K562 (cell line): ENCODE measurements around the gene ZNRD2. TPM values are rescaled to one million over a fixed set of nuclear protein-coding genes. Genes with fewer than 3 reads are reported as not detected.
A peak's percentile ranks its signal among the peaks of the same experiment; 100 is the strongest.

Source experiments
- ARHGAP35 ChIP-seq: fragments of 450-650 bp; IDR thresholded peaks from 2 replicates; pipeline ENCODE4 v1.6.1; 2018; ENCODE audit not compliant: partially characterized antibody
- CEBPB ChIP-seq: fragments of 450-650 bp; IDR thresholded peaks from 2 replicates; pipeline ENCODE4 v1.6.1; 2016; ENCODE audit warnings: missing genetic modification characterization, missing compliant biosample characterization
- CTBP1 ChIP-seq: fragments of 450-650 bp; IDR thresholded peaks from 2 replicates; pipeline ENCODE4 v1.6.1; 2016; ENCODE audit warnings: borderline replicate concordance
- DEAF1 ChIP-seq: fragments of 450-650 bp; formaldehyde crosslinking; IDR thresholded peaks from 2 replicates; pipeline ENCODE4 v1.4.0; 2020; ENCODE audit warnings: mild to moderate bottlenecking, moderate library complexity
- ETV5 ChIP-seq: sonication (generic); formaldehyde crosslinking; IDR thresholded peaks from 2 replicates; pipeline ENCODE4 v1.4.0; 2020; ENCODE audit warnings: low read depth, mild to moderate bottlenecking, missing genetic modification reagents
- GABPB1 ChIP-seq: sonication (generic); formaldehyde crosslinking; IDR thresholded peaks from 2 replicates; pipeline ENCODE4 v1.8.0; 2022; ENCODE audit warnings: mild to moderate bottlenecking, missing genetic modification reagents
- JUND ChIP-seq, 2 experiments: IDR thresholded peaks; 2 replicates in 1 of 2; 3 replicates in 1 of 2; pipeline ENCODE4 v1.6.1; 2011; ENCODE audit warnings: borderline replicate concordance in 2 of 2, low read depth in 2 of 2, low read length in 2 of 2, improper control_type of control experiment in 1 of 2, missing biosample characterization in 1 of 2, missing genetic modification characterization in 1 of 2, missing genetic modification reagents in 1 of 2
- NFXL1 ChIP-seq: fragments of 450-650 bp; formaldehyde crosslinking; IDR thresholded peaks from 2 replicates; pipeline ENCODE4 v1.4.0; 2021; ENCODE audit warnings: mild to moderate bottlenecking
- NONO ChIP-seq, 2 experiments: fragments of 200-400 bp in 1 of 2; fragments of 450-650 bp in 1 of 2; formaldehyde crosslinking in 1 of 2; IDR thresholded peaks; 2 replicates each; pipeline ENCODE4 v1.6.1; 2017; ENCODE audit warnings: low read depth in 2 of 2, mild to moderate bottlenecking in 2 of 2, moderate library complexity in 2 of 2, low read length in 1 of 2
- PHF20 ChIP-seq: fragments of 450-650 bp; IDR thresholded peaks from 2 replicates; pipeline ENCODE4 v1.6.1; 2018; ENCODE audit not compliant: partially characterized antibody
- SMC3 ChIP-seq: conservative IDR thresholded peaks from 2 replicates; pipeline ENCODE4 v1.6.1; 2011; ENCODE audit warnings: low read depth, low read length, improper control_type of control experiment; ENCODE audit not compliant: insufficient read depth
- TCFL5 ChIP-seq: fragments of 250-450 bp; sonication (Bioruptor Pico); conservative IDR thresholded peaks from 2 replicates; pipeline ENCODE4 v1.6.1; 2021; ENCODE audit warnings: mild to moderate bottlenecking, moderate library complexity, matching md5 sums
- ZNF239 ChIP-seq: fragments of 250-450 bp; sonication (Bioruptor Pico); IDR thresholded peaks from 2 replicates; pipeline ENCODE4 v1.4.0; 2020; ENCODE audit warnings: mild to moderate bottlenecking
- polyA plus RNA-seq, 8 experiments: library from polyadenylated mRNA; depleted of rRNA in 4 of 8; stranded (reverse) in 5 of 8; unstranded in 3 of 8; fragments of >200 nt; fragmentation: Nextera tagmentation in 2 of 8; fragmentation: Illumina TruSeq in 1 of 8; extraction: Ambion mirVana in 2 of 8; extraction: Trizol in 1 of 8; gene quantifications; 2 replicates each; pipeline versions ENCODE4 v1.2.1 to v1.2.3, GENCODE V29; 2011 to 2014; ENCODE audit warnings: inconsistent platforms in 1 of 8, missing spikeins in 1 of 8
- total RNA-seq, 7 experiments: library from RNA; depleted of rRNA in 6 of 7; stranded (reverse); fragments of >200 nt in 6 of 7; fragmentation: Illumina TruSeq in 2 of 7; extraction: Trizol in 2 of 7; gene quantifications; 2 replicates each; pipeline versions ENCODE4 v1.2.1 to v1.2.3, GENCODE V29; 2011 to 2021; ENCODE audit warnings: low replicate concordance in 1 of 7
- TF ChIP-seq, protein P1 (sequence below): sonication (generic); formaldehyde crosslinking; IDR thresholded peaks from 2 replicates; pipeline ENCODE4 v1.8.1; 2023; ENCODE audit warnings: mild to moderate bottlenecking, missing genetic modification reagents
- TF ChIP-seq, protein P2 (sequence below): fragments of 250-450 bp; sonication (Bioruptor Pico); IDR thresholded peaks from 2 replicates; pipeline ENCODE4 v1.9.0; 2021; ENCODE audit warnings: mild to moderate bottlenecking, inconsistent platforms
- TF ChIP-seq, protein P3 (sequence below): fragments of 200-800 bp; sonication (Bioruptor generic); IDR thresholded peaks from 2 replicates; pipeline ENCODE4 v1.6.1; 2017; ENCODE audit warnings: missing genetic modification characterization, missing compliant biosample characterization
- TF ChIP-seq, protein P4 (sequence below): sonication (generic); formaldehyde crosslinking; IDR thresholded peaks from 2 replicates; pipeline ENCODE4 v1.8.0; 2022; ENCODE audit warnings: mild to moderate bottlenecking, missing genetic modification reagents
- TF ChIP-seq, protein P5 (sequence below): fragments of 250-450 bp; sonication (Bioruptor Pico); IDR thresholded peaks from 2 replicates; pipeline ENCODE4 v1.8.0; 2021; ENCODE audit warnings: moderate library complexity, mild to moderate bottlenecking, inconsistent platforms

ZNRD2 gene
- total and polyA plus RNA-seq, 9 of the 15 experiments (the other 6 are each of a cell fraction or from before 2014, with no cell fraction given) = 13.4 to 129 (median 60.4) TPM

DNA sequence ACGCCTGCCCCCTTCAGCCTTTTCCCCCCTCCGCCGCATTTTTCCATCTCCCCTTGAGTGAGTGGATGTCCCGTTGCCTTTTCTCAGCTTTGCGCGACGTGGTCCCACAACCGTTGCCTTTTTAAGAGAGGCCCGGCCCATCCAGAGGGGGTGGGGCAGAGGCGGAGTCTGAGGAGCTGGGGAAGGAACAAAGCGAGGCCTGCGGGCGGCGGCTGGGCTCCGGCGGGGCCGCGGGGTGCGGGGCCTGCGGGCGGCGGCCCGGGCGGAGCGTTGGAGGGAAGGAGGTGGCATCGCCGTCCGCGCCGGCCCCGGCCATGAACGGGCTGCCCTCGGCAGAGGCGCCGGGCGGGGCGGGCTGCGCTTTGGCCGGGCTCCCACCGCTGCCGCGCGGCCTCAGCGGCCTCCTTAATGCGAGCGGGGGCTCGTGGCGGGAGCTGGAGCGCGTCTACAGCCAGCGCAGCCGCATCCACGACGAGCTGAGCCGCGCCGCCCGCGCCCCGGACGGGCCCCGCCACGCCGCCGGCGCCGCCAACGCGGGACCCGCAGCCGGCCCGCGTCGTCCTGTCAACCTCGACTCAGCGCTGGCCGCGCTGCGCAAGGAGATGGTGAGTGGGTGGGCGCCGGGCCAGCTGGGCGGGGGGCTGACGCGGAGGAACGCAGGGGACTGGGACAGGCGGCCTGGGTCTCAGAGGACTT, 2.2 kb downstream of the ZNRD2 start, which contains the start of gene FAM89B (continued):
- TF ChIP-seq, protein P1, sequence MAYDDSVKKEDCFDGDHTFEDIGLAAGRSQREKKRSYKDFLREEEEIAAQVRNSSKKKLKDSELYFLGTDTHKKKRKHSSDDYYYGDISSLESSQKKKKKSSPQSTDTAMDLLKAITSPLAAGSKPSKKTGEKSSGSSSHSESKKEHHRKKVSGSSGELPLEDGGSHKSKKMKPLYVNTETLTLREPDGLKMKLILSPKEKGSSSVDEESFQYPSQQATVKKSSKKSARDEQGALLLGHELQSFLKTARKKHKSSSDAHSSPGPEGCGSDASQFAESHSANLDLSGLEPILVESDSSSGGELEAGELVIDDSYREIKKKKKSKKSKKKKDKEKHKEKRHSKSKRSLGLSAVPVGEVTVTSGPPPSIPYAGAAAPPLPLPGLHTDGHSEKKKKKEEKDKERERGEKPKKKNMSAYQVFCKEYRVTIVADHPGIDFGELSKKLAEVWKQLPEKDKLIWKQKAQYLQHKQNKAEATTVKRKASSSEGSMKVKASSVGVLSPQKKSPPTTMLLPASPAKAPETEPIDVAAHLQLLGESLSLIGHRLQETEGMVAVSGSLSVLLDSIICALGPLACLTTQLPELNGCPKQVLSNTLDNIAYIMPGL (CRISPR knock-in tag) = no peak; the same call in 1 of the 2 replicates
- TF ChIP-seq NONO (IDR thresholded peaks at IDR 0.05; ENCODE audit: low read depth in 2 of 2, low read length in 1 of 2) (peak in 1 of 2 experiments; percentile 91; a peak in 2 of 4 replicates), CTBP1 (peak; percentile 14; the same call in 1 of the 2 replicates), SMC3 (0 out of 2 replicates have a peak, but pooled peaks have one; percentile 4), PHF20 (no peak), DEAF1 (CRISPR knock-in tag) (no peak), ETV5 (CRISPR knock-in tag) (0 out of 2 replicates have a peak, but pooled peaks have one; percentile 8), JUND (IDR thresholded peaks at IDR 0.05; ENCODE audit: borderline replicate concordance, low read depth, low read length) (peak; percentile 61), JUND (tag; IDR thresholded peaks at IDR 0.05; ENCODE audit: borderline replicate concordance, low read depth, low read length) (no peak), TCFL5 (CRISPR knock-in tag) (no peak), CEBPB (tag) (no peak), ARHGAP35 (no peak), ZNF239 (CRISPR knock-in tag) (no peak), GABPB1 (CRISPR knock-in tag) (no peak), NFXL1 (CRISPR knock-in tag) (no peak)
- TF ChIP-seq, protein P2, sequence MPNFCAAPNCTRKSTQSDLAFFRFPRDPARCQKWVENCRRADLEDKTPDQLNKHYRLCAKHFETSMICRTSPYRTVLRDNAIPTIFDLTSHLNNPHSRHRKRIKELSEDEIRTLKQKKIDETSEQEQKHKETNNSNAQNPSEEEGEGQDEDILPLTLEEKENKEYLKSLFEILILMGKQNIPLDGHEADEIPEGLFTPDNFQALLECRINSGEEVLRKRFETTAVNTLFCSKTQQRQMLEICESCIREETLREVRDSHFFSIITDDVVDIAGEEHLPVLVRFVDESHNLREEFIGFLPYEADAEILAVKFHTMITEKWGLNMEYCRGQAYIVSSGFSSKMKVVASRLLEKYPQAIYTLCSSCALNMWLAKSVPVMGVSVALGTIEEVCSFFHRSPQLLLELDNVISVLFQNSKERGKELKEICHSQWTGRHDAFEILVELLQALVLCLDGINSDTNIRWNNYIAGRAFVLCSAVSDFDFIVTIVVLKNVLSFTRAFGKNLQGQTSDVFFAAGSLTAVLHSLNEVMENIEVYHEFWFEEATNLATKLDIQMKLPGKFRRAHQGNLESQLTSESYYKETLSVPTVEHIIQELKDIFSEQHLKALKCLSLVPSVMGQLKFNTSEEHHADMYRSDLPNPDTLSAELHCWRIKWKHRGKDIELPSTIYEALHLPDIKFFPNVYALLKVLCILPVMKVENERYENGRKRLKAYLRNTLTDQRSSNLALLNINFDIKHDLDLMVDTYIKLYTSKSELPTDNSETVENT (CRISPR knock-in tag) = 0 out of 2 replicates have a peak, but pooled peaks have one; percentile 17
- TF ChIP-seq, protein P3, sequence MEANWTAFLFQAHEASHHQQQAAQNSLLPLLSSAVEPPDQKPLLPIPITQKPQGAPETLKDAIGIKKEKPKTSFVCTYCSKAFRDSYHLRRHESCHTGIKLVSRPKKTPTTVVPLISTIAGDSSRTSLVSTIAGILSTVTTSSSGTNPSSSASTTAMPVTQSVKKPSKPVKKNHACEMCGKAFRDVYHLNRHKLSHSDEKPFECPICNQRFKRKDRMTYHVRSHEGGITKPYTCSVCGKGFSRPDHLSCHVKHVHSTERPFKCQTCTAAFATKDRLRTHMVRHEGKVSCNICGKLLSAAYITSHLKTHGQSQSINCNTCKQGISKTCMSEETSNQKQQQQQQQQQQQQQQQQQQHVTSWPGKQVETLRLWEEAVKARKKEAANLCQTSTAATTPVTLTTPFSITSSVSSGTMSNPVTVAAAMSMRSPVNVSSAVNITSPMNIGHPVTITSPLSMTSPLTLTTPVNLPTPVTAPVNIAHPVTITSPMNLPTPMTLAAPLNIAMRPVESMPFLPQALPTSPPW = peak; percentile 82
- TF ChIP-seq, protein P4, sequence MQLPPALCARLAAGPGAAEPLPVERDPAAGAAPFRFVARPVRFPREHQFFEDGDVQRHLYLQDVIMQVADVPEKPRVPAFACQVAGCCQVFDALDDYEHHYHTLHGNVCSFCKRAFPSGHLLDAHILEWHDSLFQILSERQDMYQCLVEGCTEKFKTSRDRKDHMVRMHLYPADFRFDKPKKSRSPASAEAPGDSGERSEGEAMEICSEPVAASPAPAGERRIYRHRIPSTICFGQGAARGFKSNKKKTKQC (CRISPR knock-in tag) = no peak
- TF ChIP-seq, protein P5, sequence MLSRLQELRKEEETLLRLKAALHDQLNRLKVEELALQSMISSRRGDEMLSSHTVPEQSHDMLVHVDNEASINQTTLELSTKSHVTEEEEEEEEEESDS (CRISPR knock-in tag) = no peak
